C4-2B (cell line): ENCODE measurements around the gene CEP128.

Source experiments
- H3K27ac ChIP-seq: fragments of 450-650 bp; 2 replicates; pipeline ENCODE4 v1.5.1; 2017
- ZFX ChIP-seq: fragments of 450-650 bp; IDR thresholded peaks from 2 replicates; pipeline ENCODE4 v1.6.1; 2017
- TF ChIP-seq, protein P1 (sequence below): fragments of 450-650 bp; conservative IDR thresholded peaks from 2 replicates; pipeline ENCODE4 v1.5.1; 2017; ENCODE audit warnings: mild to moderate bottlenecking

Gene CEP128

DNA sequence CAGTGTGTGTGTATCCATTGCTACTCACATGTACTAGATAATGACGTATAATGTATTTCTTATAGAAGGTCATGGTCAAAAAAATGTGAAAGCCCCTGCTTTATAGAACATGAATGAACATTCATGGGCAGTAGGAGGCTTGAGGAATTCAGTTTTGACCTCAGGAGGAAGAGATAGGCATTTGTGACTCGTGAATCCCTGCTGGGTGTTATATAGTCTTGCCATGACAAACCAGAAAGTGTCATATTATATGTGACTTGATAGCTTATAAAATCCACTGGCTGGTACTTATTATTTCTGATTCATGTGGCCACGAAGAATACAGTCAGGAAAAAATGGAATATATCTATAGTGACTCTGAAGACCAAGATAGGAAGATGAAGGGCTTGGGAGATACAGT lies 287.6 kb downstream of the CEP128 start:
- TF ChIP-seq, protein P1, sequence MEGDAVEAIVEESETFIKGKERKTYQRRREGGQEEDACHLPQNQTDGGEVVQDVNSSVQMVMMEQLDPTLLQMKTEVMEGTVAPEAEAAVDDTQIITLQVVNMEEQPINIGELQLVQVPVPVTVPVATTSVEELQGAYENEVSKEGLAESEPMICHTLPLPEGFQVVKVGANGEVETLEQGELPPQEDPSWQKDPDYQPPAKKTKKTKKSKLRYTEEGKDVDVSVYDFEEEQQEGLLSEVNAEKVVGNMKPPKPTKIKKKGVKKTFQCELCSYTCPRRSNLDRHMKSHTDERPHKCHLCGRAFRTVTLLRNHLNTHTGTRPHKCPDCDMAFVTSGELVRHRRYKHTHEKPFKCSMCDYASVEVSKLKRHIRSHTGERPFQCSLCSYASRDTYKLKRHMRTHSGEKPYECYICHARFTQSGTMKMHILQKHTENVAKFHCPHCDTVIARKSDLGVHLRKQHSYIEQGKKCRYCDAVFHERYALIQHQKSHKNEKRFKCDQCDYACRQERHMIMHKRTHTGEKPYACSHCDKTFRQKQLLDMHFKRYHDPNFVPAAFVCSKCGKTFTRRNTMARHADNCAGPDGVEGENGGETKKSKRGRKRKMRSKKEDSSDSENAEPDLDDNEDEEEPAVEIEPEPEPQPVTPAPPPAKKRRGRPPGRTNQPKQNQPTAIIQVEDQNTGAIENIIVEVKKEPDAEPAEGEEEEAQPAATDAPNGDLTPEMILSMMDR, result no peak
- no peak for TF ChIP-seq ZFX
- no peak overlapping the region for H3K27ac ChIP-seq

DNA sequence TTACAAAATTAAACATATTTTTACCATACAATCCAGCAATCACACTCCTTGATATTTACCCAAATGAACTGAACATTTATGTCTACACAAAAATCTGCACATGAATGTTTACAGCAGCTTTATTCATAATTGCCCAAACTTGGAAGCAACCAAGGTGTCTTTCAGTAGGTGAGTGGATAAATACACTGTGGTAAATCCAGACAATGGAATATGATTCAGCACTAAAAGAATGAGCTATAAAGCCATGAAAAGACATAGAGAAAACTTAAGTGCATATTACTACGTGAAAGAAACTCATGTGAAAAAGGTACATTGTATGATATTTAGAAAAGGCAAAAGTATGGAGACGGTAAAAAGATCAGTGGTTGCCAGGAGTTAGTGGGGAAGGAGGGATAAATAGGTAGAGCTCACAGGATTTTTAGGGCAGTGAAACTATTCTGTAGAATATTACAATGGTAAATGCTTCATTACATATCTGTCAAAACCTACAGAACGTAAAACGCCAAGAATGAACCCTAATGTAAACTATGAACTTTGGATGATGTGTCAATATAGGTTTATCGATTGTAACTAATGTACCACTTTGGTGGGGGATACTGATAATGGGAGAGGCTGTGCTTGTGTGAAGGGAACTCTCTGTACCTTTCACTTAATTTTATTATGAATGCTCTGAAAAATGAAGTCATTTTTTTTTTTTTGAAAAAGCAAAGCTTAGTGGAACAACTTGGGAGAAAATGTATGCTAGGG lies 295.7 kb downstream of the CEP128 start:
- TF ChIP-seq ZFX, result no peak
- TF ChIP-seq, protein P1, result no peak
- H3K27ac ChIP-seq, result no peak overlapping the region

DNA sequence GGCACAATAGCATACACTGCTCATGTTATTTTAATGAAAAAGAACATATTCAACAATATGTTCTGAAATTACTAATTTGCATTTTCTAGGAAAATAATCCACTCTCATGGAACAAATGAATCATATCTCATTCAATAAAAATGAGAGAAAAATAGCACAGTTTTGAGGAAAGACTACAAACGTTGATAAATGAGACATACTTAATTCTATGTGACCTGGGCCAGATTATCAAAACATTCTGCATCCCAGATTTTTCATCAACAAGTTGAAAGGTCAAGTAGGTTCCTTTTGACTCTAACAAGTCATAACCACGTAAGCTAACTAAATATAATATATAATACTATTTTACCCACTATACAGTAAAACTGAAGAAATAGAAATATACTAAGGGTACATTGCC lies 296.7 kb downstream of the CEP128 start:
- TF ChIP-seq ZFX, result no peak
- TF ChIP-seq, protein P1, result no peak
- no peak overlapping the region for H3K27ac ChIP-seq

DNA sequence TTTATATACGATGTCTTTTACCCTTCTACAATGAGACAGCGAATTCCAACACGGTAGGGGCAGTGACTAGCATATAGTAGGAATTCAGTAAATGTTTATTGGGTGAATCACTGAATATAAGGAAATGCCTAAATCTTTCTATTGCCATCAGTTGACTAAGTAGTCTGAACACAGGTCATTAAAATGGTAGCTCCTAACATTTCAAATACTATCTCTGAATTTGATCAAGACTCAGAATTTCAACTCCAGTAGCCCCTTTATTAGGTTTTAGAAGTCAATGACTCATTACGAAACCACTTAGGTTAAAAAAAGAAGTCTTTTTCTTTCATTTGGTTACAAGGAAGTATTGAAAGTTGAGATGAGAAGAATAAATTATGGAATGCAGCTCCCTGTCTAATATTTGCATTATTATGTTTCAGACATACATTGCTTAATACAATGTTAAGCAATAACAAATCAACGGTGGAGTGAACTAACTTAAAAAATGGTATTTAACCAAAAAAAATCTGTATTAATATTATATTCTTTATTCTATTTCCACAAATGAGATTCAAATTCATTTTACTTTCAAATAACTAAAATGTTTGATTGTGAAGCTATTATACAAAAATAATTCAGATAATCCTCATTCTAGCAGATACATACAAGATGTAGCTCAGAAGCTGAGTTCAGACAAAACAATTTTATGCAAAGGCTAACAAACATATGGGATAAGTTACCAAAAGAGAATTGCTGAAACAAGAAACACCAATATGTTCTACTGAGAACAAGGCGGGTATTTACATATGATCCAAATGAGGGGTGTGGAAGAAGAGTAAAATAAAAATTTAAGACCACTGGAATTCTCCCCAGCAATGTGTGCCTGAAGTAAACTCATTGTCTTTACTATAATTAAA lies 302.7 kb downstream of the CEP128 start:
- TF ChIP-seq, protein P1, result no peak
- TF ChIP-seq ZFX, result no peak
- H3K27ac ChIP-seq, result no peak overlapping the region

DNA sequence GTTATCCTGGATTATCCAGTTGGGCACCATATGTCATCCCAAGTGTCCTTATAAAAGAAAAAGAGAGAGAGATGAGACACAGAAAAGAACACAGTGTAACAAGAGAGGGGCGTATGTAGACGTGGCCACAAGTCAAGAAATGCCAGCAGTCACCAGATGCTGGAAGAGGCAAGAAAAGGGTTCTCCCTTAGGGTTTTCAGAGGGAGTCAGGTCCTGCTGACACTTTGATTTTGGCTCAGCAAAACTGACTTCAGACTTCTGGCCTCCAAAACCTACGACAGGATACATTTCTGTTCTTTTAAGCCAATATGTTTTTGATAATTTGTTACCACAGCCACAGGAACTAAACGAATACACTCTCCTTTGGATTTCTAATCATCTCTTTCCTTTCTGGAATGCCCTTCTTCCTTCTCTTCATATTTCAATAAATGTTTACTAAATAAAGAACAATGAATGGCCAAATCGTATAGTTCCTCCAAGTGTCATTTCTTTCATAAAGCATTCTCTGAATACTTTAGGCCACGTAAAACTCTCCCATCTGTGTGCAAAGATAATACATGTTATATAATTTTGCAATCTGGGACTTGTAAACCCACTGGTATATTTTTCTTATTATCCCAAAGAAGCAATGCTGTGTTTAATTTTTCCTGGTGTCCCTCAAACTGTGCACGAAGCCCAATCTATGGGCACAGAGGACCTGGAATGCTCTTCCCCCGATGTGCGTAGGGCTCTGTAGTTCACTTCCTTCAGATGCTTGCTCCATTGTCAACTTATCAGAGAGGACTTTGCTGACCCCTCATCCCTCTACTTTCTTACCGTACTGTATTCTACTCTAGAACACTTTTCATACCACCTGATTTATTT lies 303.6 kb downstream of the CEP128 start:
- TF ChIP-seq ZFX, result no peak
- TF ChIP-seq, protein P1, result no peak
- H3K27ac ChIP-seq, result no peak overlapping the region

DNA sequence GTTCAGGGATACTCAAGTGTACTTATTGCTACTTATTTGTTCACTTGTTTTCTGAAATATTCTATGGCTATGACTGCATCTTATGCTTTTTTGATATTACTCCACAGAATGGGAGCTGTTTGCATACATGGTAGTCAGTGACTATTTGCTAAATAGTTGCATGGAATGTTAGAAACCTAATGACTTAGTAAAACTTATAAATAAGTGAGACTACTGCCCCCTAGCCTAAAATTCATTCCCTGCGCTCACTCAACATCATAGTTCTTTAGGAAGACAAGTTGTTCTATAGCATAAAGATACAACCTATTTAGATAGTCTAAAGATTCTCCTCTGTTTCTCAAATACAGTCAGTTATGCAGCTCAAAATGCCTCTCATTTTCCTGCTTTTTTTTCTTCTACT lies 305.5 kb downstream of the CEP128 start:
- H3K27ac ChIP-seq, result no peak overlapping the region
- TF ChIP-seq ZFX, result no peak
- TF ChIP-seq, protein P1, result peak; percentile 54
